Measurements from ENCODE around the gene COL7A1.

- TF ChIP-seq GATA2 (IDR thresholded peaks at IDR 0.05; ENCODE audit: low read depth, low read length) (no peak), GATA3 (IDR thresholded peaks at IDR 0.05; ENCODE audit: low read depth, low read length) (no peak)
Measured at GRCh38 chr3:48535578-48535977, 59.6 kb downstream of the COL7A1 start.

Data from SH-SY5Y (cell line).